ENCODE data around the gene CASZ1.

GRCh38 chr1:10775763-10776162 lies 20.7 kb downstream of the CASZ1 start:
- TF ChIP-seq CTCF (conservative IDR thresholded peaks at IDR 0.05) (no peak), EZH2 (IDR thresholded peaks at IDR 0.05; ENCODE audit: low read depth) (no peak)

All from PC-9 (cell line).